ENCODE measurements around the gene NCK2. TPM values are rescaled to one million over a fixed set of nuclear protein-coding genes. Genes with fewer than 3 reads are reported as not detected.

NCK2 gene
- total and polyA plus RNA-seq, 2 of the 4 experiments (the other 2 are of a cell fraction) = 15.8 to 22.2 TPM

GRCh38 chr2:105933906-105934305 lies 189.2 kb downstream of the NCK2 start:
- no peak for TF ChIP-seq SMC3 (IDR thresholded peaks at IDR 0.05; ENCODE audit: low read depth, low read length)
- TF ChIP-seq CEBPB (IDR thresholded peaks at IDR 0.05; ENCODE audit: low read depth, low read length) = no peak
- no peak for TF ChIP-seq RFX5 (IDR thresholded peaks at IDR 0.05; ENCODE audit: low read depth, low read length)
- TF ChIP-seq MXI1 (IDR thresholded peaks at IDR 0.05; ENCODE audit: borderline replicate concordance, low read depth, low read length) = no peak
- TF ChIP-seq POLR2A (IDR thresholded peaks at IDR 0.05; ENCODE audit: low read depth, low read length) = no peak
- TF ChIP-seq RAD21 (IDR thresholded peaks at IDR 0.05; ENCODE audit: low read length) = no peak
- TF ChIP-seq NFE2L2 (IDR thresholded peaks at IDR 0.05; ENCODE audit: low read depth, low read length) = no peak
- no peak for TF ChIP-seq ELK1 (IDR thresholded peaks at IDR 0.05; ENCODE audit: borderline replicate concordance, low read depth, low read length)
- no peak for TF ChIP-seq RCOR1 (IDR thresholded peaks at IDR 0.05; ENCODE audit: insufficient replicate concordance, low read length)
- no peak for TF ChIP-seq MAZ (IDR thresholded peaks at IDR 0.05; ENCODE audit: borderline replicate concordance, low read depth, low read length)
- no peak for TF ChIP-seq USF2 (IDR thresholded peaks at IDR 0.05; ENCODE audit: low read depth, low read length)
- Histone ChIP-seq H2BK20ac (ENCODE audit: low read depth, low read length) (no peak overlapping the region), H2BK5ac (ENCODE audit: low read depth, low read length, poor library complexity, severe bottlenecking) (no peak overlapping the region), H3K56ac (ENCODE audit: extremely low read depth, insufficient read depth, low read length) (no peak overlapping the region), H3K4me2 (ENCODE audit: low read depth, low read length) (no peak overlapping the region), H3K4ac (ENCODE audit: low read depth, low read length) (no peak overlapping the region), H3K9ac (ENCODE audit: low read depth, low read length) (no peak overlapping the region), H3K9me3 (ENCODE audit: control insufficient read depth, insufficient read depth, low read length) (no peaks in the 10 kb centered on the region), H2AK5ac (ENCODE audit: low read depth, low read length) (no peak overlapping the region), H2BK120ac (ENCODE audit: low read depth, low read length) (no peak overlapping the region), H3K36me3 (ENCODE audit: control insufficient read depth, insufficient read depth, low read length) (no peaks in the 10 kb centered on the region), H3K9me1 (ENCODE audit: insufficient read depth, low read length) (no peaks in the 10 kb centered on the region), H3K79me1 (ENCODE audit: low read depth in 1 of 2, low read length in 2 of 2) (no peaks in the 10 kb centered on the region), H3K4me3 (ENCODE audit: insufficient read depth, low read depth, low read length) (no peak overlapping the region), H2BK15ac (ENCODE audit: low read depth, low read length) (no peak overlapping the region), H3K18ac (ENCODE audit: low read depth, low read length) (no peak overlapping the region), H3K4me1 (ENCODE audit: control insufficient read depth, insufficient read depth, low read length) (no peaks in the 10 kb centered on the region), H2AK9ac (replicated peaks; ENCODE audit: low read depth, low read length, poor library complexity) (no peak overlapping the region), H4K20me1 (ENCODE audit: insufficient read depth, low read length) (no peaks in the 10 kb centered on the region), H2AFZ (replicated peaks; ENCODE audit: low read length, poor library complexity) (no peak overlapping the region), H3K27ac (ENCODE audit: insufficient read depth, low read length) (no peak overlapping the region), H4K5ac (ENCODE audit: low read depth, low read length) (no peak overlapping the region), H3K27me3 (ENCODE audit: control insufficient read depth, insufficient read depth, low read length) (peaks cover 18% of the 10 kb centered on the region), H3K14ac (replicated peaks; ENCODE audit: low read depth, low read length) (no peak overlapping the region), H4K8ac (ENCODE audit: low read depth in 2 of 2, low read length in 2 of 2) (no peak overlapping the region), H3K23ac (ENCODE audit: low read depth, low read length) (no peak overlapping the region), H4K91ac (ENCODE audit: insufficient read depth, low read depth, low read length) (no peak overlapping the region)
- POLR2A ChIA-PET (ENCODE audit: unreplicated experiment) = no interaction called here
- BruUV-seq (replicated peaks) = no TSS peak
- intact Hi-C loops (cut with micrococcal nuclease) = no loop called here
- CTCF ChIA-PET = no interaction called here
- 58% methylated on average over 2 of the region's 4 CpGs; no CpG with 5 or more reads in 1 of the 2 experiments for whole genome bisulfite sequencing, 2 experiments (ENCODE audit: extremely low coverage in 2 of 2, insufficient read length in 1 of 2)
- dilution Hi-C loops (cut with HindIII; ENCODE audit: low sequenced_read_pairs, unreplicated experiment) = no loop called here
- DNase-seq (no peak), ATAC-seq (ENCODE audit: low read depth) (no peak)
- in situ Hi-C loops (cut with MboI; ENCODE audit: low sequenced_read_pairs) = no loop called here

Measured in IMR-90 (cell line).